HG02840 (cell line): Measurements from ENCODE around the gene DOCK11.
"Not testable (repeated sequence)": the region's sequence is repeated elsewhere in the genome, so short reads cannot be mapped to it uniquely, and the experiment has no call there.

Source experiments
- ATAC-seq: cut with Tn5 transposase; IDR thresholded peaks from one replicate; pipeline ENCODE4 v1.9.1; 2021; ENCODE audit warnings: mild to moderate bottlenecking, moderate library complexity, moderate number of reproducible peaks; ENCODE audit not compliant: unreplicated experiment, low FRiP score

The DOCK11 gene

GRCh38 chrX:118495061-118495921 is at the start of gene DOCK11:
DOCK11 (plus strand) TSS chrX:118495815; CDS start chrX:118495972, 157 bp downstream.
- ATAC-seq: peak; percentile 54

GRCh38 chrX:118448273-118448783 is 47.3 kb upstream of the DOCK11 start:
- ATAC-seq: no peak

- ATAC-seq: no peak
Measured at GRCh38 chrX:118455013-118455412, 40.6 kb upstream of the DOCK11 start.

GRCh38 chrX:118459494-118459893 is 36.1 kb upstream of the DOCK11 start:
- no peak for ATAC-seq

GRCh38 chrX:118464501-118464900 is 31.1 kb upstream of the DOCK11 start:
- ATAC-seq: no peak

- no peak for ATAC-seq
Measured at GRCh38 chrX:118468122-118468521, 27.5 kb upstream of the DOCK11 start.

GRCh38 chrX:118470721-118471347 is 24.8 kb upstream of the DOCK11 start:
- ATAC-seq: not testable (repeated sequence)

- no peak for ATAC-seq
Measured at GRCh38 chrX:118474586-118474985, 21.0 kb upstream of the DOCK11 start.

- no peak for ATAC-seq
Measured at GRCh38 chrX:118475903-118476302, 19.7 kb upstream of the DOCK11 start.

GRCh38 chrX:118480172-118480571 is 15.4 kb upstream of the DOCK11 start:
- no peak for ATAC-seq

GRCh38 chrX:118482384-118482783 is 13.2 kb upstream of the DOCK11 start:
- not testable (repeated sequence) for ATAC-seq

GRCh38 chrX:118484216-118484903 is 11.3 kb upstream of the DOCK11 start:
- no peak for ATAC-seq

- ATAC-seq: not testable (repeated sequence)
Measured at GRCh38 chrX:118486693-118487092, 8.9 kb upstream of the DOCK11 start.

GRCh38 chrX:118493016-118493415 is 2.6 kb upstream of the DOCK11 start:
- no peak for ATAC-seq

- ATAC-seq: no peak
Measured at GRCh38 chrX:118493653-118494297, 1.8 kb upstream of the DOCK11 start.

GRCh38 chrX:118495958-118496762 is 545 bp downstream of the DOCK11 start:
- peak; percentile 59 for ATAC-seq

GRCh38 chrX:118496763-118497079 is 1.1 kb downstream of the DOCK11 start:
- ATAC-seq: no peak

- no peak for ATAC-seq
Measured at GRCh38 chrX:118497180-118497818, 1.7 kb downstream of the DOCK11 start.

GRCh38 chrX:118498351-118498750 is 2.7 kb downstream of the DOCK11 start:
- ATAC-seq: no peak
